Measurements from ENCODE around the gene KLRC3.
A peak's percentile ranks its signal among the peaks of the same experiment; 100 is the strongest.
"Not testable (repeated sequence)": the region's sequence is repeated elsewhere in the genome, so short reads cannot be mapped to it uniquely, and the experiment has no call there.

The KLRC3 gene

GRCh38 chr12:10420334-10420733 is at the start of gene KLRC3:
Gene KLRC3, minus strand, starts transcription at chr12:10420595. Its CDS starts 45 bp downstream, at chr12:10420550.
- DNase-seq (ENCODE audit: low read depth): peak; percentile 38

DNA sequence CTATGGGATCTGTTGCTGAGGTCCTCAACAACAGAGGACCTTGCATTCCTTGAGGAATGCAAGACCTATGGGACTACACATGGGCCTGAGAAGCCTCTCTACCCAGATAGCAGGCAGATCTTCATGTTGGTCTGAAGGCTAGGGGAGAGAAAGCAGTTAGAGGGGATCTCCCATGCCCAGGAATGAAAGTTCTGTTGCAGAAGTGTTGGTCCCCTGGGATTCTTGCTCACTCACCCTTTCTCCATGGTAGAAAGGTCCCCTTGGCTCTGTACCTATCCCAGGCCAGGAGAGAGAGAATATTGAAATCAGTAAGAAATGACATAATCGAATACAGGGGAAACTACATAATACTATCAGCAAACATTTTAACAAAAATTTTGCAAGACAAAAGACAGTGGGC is 49.3 kb upstream of the KLRC3 start:
- DNase-seq (ENCODE audit: low read depth): no peak

DNA sequence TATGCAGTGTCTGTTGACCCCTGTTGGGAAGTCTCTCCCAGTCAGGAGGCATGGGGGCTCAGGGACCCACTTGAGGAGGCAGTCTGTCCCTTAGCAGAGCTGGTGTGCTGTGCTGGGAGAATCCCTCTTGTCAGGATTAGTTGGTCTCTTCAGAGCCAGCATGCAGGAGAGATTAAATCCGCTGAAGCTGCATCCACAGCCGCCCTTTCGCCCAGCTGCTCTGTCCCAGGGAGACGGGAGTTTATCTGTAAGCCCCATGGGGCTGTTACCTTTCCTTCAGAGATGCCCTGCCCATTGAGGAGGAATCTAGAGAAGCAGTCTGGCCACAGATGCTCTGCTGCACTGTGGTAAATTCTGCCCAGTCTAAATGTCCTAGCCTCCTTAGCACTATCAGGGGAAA is 45.9 kb upstream of the KLRC3 start:
- no peak for DNase-seq (ENCODE audit: low read depth)

DNA sequence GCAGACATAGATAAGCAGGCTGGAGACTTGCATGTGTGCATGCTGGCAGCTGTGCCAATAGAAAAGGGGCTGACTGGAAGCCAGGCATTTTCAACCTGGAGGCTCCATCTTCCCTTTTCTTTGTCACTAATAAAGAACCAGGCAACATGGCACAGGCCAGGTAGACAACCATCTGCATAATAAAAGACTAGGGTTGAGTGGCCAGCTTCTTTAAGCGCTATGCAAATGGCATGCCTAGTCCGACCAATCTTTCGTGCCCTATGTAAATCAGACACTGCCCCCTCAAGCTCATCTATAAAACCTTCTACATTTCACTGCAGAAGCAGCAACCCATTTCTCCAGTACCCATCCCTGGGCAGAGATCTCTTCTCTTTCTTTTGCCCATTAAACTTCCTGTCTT is 37.4 kb upstream of the KLRC3 start:
- DNase-seq (ENCODE audit: low read depth): no peak

GRCh38 chr12:10456856-10457255 is 36.5 kb upstream of the KLRC3 start:
- no peak for DNase-seq (ENCODE audit: low read depth)

GRCh38 chr12:10455766-10456165 is 35.4 kb upstream of the KLRC3 start:
- no peak for DNase-seq (ENCODE audit: low read depth)

- peak; percentile 17 for DNase-seq (ENCODE audit: low read depth)
Observed at GRCh38 chr12:10454531-10454930, 34.1 kb upstream of the KLRC3 start.

GRCh38 chr12:10453156-10453555 is 32.8 kb upstream of the KLRC3 start, which contains the start of gene KLRC1:
Gene KLRC1, minus strand, starts transcription at chr12:10453377. Its CDS starts 2,221 bp downstream, at chr12:10451156.
- DNase-seq (ENCODE audit: low read depth): peak; percentile 77

DNA sequence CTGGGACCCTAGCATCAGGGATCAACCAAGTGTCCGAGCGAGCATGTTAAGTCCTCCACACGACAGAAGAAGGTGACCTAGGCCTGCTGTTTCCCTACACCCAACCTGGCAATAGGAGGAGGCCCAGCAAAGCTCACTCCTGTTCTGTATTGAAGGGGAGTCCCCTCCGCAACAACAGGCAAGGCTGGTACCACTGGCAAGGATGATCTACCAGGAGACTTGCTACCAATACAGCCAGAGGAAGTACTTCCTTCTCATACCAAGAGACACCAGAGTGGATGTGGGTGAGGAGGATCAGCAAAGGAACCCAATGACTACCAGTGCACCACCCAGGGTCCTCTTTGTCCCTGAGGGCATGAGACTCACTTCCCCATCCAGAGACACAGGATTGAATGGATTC is 27.8 kb upstream of the KLRC3 start:
- no peak for DNase-seq (ENCODE audit: low read depth)

GRCh38 chr12:10446052-10446451 is 25.7 kb upstream of the KLRC3 start:
- DNase-seq (ENCODE audit: low read depth): peak; percentile 55

DNA sequence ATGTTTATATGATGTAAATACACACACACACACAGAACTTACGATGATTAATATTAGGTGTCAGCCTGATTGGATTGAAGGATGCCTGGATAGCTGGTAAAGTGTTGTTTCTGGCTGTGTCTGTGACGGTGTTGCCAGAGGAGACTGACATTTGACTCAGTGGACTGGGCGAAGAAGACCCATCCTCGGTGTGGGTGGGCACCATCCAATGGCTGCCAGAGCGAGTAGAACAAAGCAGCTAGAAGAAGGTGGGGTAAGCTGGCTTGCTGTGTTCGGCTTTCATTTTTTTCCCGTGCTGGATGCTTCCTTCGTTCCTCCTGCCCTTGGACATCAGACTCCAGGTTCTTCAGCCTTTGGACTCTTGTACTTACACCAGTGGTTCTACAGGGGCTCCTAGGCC is 20.7 kb upstream of the KLRC3 start:
- not testable (repeated sequence) for DNase-seq (ENCODE audit: low read depth)

DNA sequence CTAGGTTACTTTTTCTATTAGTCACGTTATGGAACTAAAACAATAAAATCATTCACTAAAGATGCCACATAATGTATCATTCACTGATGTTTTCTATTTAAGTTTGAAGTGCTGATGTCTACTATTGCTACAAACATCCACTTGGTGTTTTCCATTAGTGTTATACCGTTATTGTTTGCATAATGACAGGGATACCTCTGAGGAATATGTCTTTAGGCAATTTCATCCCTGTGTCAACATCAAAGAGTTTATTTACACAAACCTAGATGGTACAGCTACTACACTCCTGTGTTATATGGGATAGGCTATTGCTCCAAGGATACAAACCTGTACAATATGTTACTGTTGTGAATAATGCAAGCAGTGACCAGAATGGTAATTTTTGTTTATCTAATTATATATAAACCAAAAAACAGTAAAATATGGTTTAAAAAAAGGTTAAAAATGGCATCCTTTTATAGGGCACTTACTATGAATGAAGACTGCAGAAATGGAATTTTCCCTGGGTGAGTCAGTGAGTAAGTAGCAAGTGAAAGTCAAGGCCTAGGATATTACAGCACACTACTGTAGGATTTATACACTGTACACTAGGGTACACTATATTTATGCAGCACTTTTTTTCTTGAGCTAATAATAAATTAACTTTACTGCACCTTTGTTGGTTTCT is 19.3 kb upstream of the KLRC3 start:
- not testable (repeated sequence) for DNase-seq (ENCODE audit: low read depth)

GRCh38 chr12:10437601-10438000 is 17.2 kb upstream of the KLRC3 start:
- DNase-seq (ENCODE audit: low read depth): not testable (repeated sequence)

GRCh38 chr12:10435816-10436215 is 15.4 kb upstream of the KLRC3 start, which contains the start of gene KLRC2:
Gene KLRC2, minus strand, starts transcription at chr12:10436010. Its CDS starts 24 bp downstream, at chr12:10435986.
- DNase-seq (ENCODE audit: low read depth): peak; percentile 87

DNA sequence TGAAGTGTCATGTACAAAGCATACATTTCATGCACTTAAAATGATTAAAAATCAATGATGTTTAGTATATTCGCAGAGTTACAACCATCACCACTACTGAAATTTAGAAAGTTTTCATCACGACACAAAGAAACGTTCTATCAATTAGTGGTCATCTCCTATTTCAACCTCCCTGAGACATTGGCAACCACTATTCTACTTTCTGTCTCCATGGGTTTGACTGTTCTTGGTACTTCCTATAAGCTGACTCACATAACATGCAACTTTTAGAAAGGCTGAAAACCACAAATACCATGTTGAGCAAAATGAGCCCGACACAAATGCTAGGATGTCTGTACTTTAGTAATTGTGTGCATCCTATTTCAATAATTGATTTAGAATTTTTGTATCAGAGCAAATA is 10.2 kb upstream of the KLRC3 start:
- peak; percentile 65 for DNase-seq (ENCODE audit: low read depth)

- not testable (repeated sequence) for DNase-seq (ENCODE audit: low read depth)
Observed at GRCh38 chr12:10425938-10426337, 5.5 kb upstream of the KLRC3 start.

GRCh38 chr12:10424260-10424899 is 4.0 kb upstream of the KLRC3 start:
- DNase-seq (ENCODE audit: low read depth): not testable (repeated sequence)

- DNase-seq (ENCODE audit: low read depth): not testable (repeated sequence)
Observed at GRCh38 chr12:10422159-10422558, 1.8 kb upstream of the KLRC3 start.

- DNase-seq (ENCODE audit: low read depth): peak; percentile 89
Observed at GRCh38 chr12:10409392-10409791, 11.0 kb downstream of the KLRC3 start, which contains the start of gene KLRC4. Gene KLRC4, minus strand, starts transcription at chr12:10409757. Its CDS starts 182 bp downstream, at chr12:10409575.

GRCh38 chr12:10408842-10409241 is 11.6 kb downstream of the KLRC3 start:
- no peak for DNase-seq (ENCODE audit: low read depth)

GRCh38 chr12:10406725-10407124 is 13.7 kb downstream of the KLRC3 start:
- DNase-seq (ENCODE audit: low read depth): no peak

DNA sequence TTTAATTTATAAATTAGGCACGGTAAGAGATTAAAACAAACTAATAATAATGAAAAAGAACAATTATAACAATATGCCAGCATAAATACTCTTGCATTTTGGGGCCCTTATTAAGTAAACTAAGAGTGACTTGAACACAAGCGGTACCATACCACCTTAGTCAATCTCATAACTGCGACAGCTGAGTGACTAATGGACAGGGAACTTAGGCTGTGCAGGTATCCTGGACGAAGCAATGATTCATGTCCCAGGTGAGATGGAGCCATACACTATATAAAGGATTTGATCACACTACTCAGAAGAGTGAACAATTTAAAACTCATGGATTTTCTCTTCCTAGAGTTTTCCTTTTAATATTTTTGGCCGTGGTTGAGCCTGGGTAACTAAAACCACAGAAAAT is 15.1 kb downstream of the KLRC3 start:
- DNase-seq (ENCODE audit: low read depth): no peak

DNA sequence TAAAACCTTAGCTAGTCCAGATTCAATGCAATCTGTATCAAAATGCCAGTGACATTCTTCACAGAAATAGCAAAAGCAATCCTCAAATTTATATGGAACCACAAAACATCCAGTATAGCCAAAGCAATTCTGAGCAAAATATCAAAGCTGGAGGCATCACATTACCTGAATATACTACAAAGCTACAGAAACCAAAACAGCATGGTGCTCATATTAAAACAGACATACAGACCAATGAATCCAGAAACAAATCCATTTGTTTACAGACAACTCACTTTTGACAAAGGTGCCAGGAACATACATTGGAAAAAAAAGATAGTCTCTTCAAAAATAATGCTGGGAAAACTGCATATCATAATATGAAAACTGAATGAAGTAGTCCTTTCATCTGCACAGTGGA is 15.6 kb downstream of the KLRC3 start:
- no peak for DNase-seq (ENCODE audit: low read depth)

All from iris pigment epithelial cell (primary cell).